Ovary (tissue), 9 donors: ENCODE results near the gene ABCF1. TPM values are rescaled to one million over a fixed set of nuclear protein-coding genes. Genes with fewer than 3 reads are reported as not detected.

Source experiments
- DNase-seq, 5 donors: peaks; one replicate each; pipeline ENCODE4 v3.0.0-alpha.2; 2019 to 2020
- H3K27ac ChIP-seq, 2 donors: fragments of 200-600 bp; one replicate each; pipeline versions ENCODE4 v1.5.1 to v1.8.0; 2019 to 2022
- H3K27me3 ChIP-seq: fragments of 200-600 bp; one replicate; pipeline ENCODE4 v1.8.0; 2022
- H3K36me3 ChIP-seq: fragments of 200-600 bp; sonication (generic); one replicate; pipeline ENCODE4 v1.5.1; 2019
- H3K4me1 ChIP-seq: one replicate; pipeline ENCODE4 v1.8.1; 2013; ENCODE audit warnings: mild to moderate bottlenecking, moderate library complexity; ENCODE audit not compliant: insufficient read depth
- H3K4me3 ChIP-seq: fragments of 200-600 bp; sonication (generic); one replicate; pipeline ENCODE4 v1.5.1; 2017
- H3K9me3 ChIP-seq, 2 donors: fragments of 200-600 bp in 1 of 2; sonication (generic) in 1 of 2; one replicate each; pipeline versions ENCODE4 v1.5.1 to v1.8.1; 2013 to 2019; ENCODE audit warnings: mild to moderate bottlenecking in 1 of 2, moderate library complexity in 1 of 2
- CTCF ChIP-seq, 3 donors: fragments of 450-650 bp in 2 of 3; fragments of 200-600 bp in 1 of 3; IDR thresholded peaks; one replicate each; pipeline versions ENCODE4 v1.5.1 to v1.8.0; 2016 to 2022; ENCODE audit warnings: antibody characterized with exemption in 3 of 3, mild to moderate bottlenecking in 1 of 3
- EP300 ChIP-seq: sonication (generic); formaldehyde crosslinking; IDR thresholded peaks from one replicate; pipeline ENCODE4 v1.6.1; 2017; ENCODE audit warnings: antibody characterized with exemption
- POLR2A ChIP-seq: fragments of 450-650 bp; IDR thresholded peaks from one replicate; pipeline ENCODE4 v1.6.1; 2017; ENCODE audit warnings: antibody characterized with exemption, mild to moderate bottlenecking, moderate library complexity
- WGBS, 3 donors: extraction: QIAGEN DNeasy Blood & Tissue Kit in 1 of 3; methylation state at CpG; one replicate each; pipeline versions ENCODE4 v1.1.5 to v1.1.7; 2013 to 2017; 5-methylcytosine and 5-hydroxymethylcytosine counted together
- intact Hi-C, 4 donors: fragments of 100-400 bp; cut with DNase I; formaldehyde crosslinking; loops; one replicate each; pipeline versions ENCODE4 v1.11.0 to v1.15.1; 2022 to 2023
- polyA plus RNA-seq, 2 donors: library from polyadenylated mRNA; stranded (reverse); fragments of 200-250 nt in 1 of 2; fragments of 350-450 nt in 1 of 2; fragmentation: Illumina TruSeq in 1 of 2; extraction: RNeasy Lipid Tissue Mini Kit (QIAGEN cat#74804) in 1 of 2; gene quantifications; one replicate each; pipeline ENCODE4 v1.2.3, GENCODE V29; 2013 to 2014
- total RNA-seq, 7 donors: library from RNA; depleted of rRNA in 2 of 7; stranded (reverse); fragments of >200 nt in 2 of 7; fragmentation: NEBNext Ultra II Directional in 3 of 7; extraction: Animal tissue kit (Norgen Biotek cat#: 25700) in 3 of 7; gene quantifications; one replicate each; pipeline versions ENCODE4 v1.1.0 to v1.2.4, GENCODE V29; 2016 to 2023
- donor health status: DM: no; HTN: no; CAD: no; lungs with moderate emphysema.
- donor health status: DM: no; HTN: no; CAD: no.
- donor health status: Bipolar disorder and iron deficiency.
- donor health status: DM: yes; HTN: yes; CAD: no.
- donor health status: DM: no; HTN: no; CAD: no.
- donor health status: DM: yes; HTN: yes; CAD: no.

Gene ABCF1
- total and polyA plus RNA-seq, 9 donors, result 16.3 to 60.6 (median 36.0) TPM

GRCh38 chr6:30578051-30578450, 6.8 kb downstream of the ABCF1 start:
- H3K27ac ChIP-seq, result no peak overlapping the region
- H3K4me3 ChIP-seq, result no peak overlapping the region
- intact Hi-C loops, result no loop called here
- 94 to 97% (median 94%) methylated on average over 8 of the region's 8 CpGs for WGBS, 3 donors
- no peaks in the 10 kb centered on the region for H3K4me1 ChIP-seq
- H3K9me3 ChIP-seq, result no peaks in the 10 kb centered on the region
- TF ChIP-seq EP300, result no peak
- no peak for TF ChIP-seq CTCF (IDR thresholded peaks at IDR 0.05)
- no peak for TF ChIP-seq POLR2A
- H3K27me3 ChIP-seq, result no peaks in the 10 kb centered on the region
- DNase-seq, result no peak
- H3K36me3 ChIP-seq, result no peaks in the 10 kb centered on the region

- H3K36me3 ChIP-seq, result no peaks in the 10 kb centered on the region
- intact Hi-C loops, result no loop called here
- no peak overlapping the region for H3K4me3 ChIP-seq
- H3K27me3 ChIP-seq, result no peaks in the 10 kb centered on the region
- no peak for DNase-seq
- no peaks in the 10 kb centered on the region for H3K4me1 ChIP-seq
- 69 to 82% (median 73%) methylated on average over 5 of the region's 5 CpGs for whole genome bisulfite sequencing, 3 donors
- no peaks in the 10 kb centered on the region for H3K9me3 ChIP-seq
- TF ChIP-seq EP300, result no peak
- no peak for TF ChIP-seq CTCF (IDR thresholded peaks at IDR 0.05)
- TF ChIP-seq POLR2A, result no peak
- no peak overlapping the region for H3K27ac ChIP-seq
Measured at GRCh38 chr6:30583921-30584320, 12.7 kb downstream of the ABCF1 start.

GRCh38 chr6:30589754-30590358, 18.6 kb downstream of the ABCF1 start:
- intact Hi-C loops, result no loop called here
- WGBS, 3 donors, result 88 to 92% (median 89%) methylated on average over 15 of the region's 15 CpGs
- Histone ChIP-seq H3K27me3 (no peaks in the 10 kb centered on the region), H3K4me3 (no peak overlapping the region), H3K4me1 (no peaks in the 10 kb centered on the region), H3K36me3 (no peaks in the 10 kb centered on the region), H3K27ac (no peak overlapping the region), H3K9me3 (no peaks in the 10 kb centered on the region)
- TF ChIP-seq CTCF (IDR thresholded peaks at IDR 0.05), result no peak
- no peak for TF ChIP-seq POLR2A
- no peak for TF ChIP-seq EP300
- DNase-seq, result no peak

GRCh38 chr6:30590509-30590908, 19.3 kb downstream of the ABCF1 start:
- H3K9me3 ChIP-seq, result no peaks in the 10 kb centered on the region
- peak overlapping the region in 1 of 2 donors; percentile 10 for H3K27ac ChIP-seq
- intact Hi-C loops, result no loop called here
- no peaks in the 10 kb centered on the region for H3K36me3 ChIP-seq
- no peak for DNase-seq
- H3K27me3 ChIP-seq, result no peaks in the 10 kb centered on the region
- no peaks in the 10 kb centered on the region for H3K4me1 ChIP-seq
- TF ChIP-seq EP300 (no peak), CTCF (IDR thresholded peaks at IDR 0.05) (no peak)
- no peak overlapping the region for H3K4me3 ChIP-seq
- WGBS, 3 donors, result 50 to 62% (median 52%) methylated on average over 8 of the region's 8 CpGs
